ENCODE results near the gene TMEM35B.

The TMEM35B gene

GRCh38 chr1:34976384-34977209, 8.6 kb downstream of the TMEM35B start:
- Histone ChIP-seq H3K27ac (ENCODE audit: low read length) (no peak overlapping the region), H3K4me2 (ENCODE audit: insufficient read depth, low read length) (no peak overlapping the region), H3K4me1 (ENCODE audit: insufficient read depth, low read length) (no peaks in the 10 kb centered on the region), H2AFZ (ENCODE audit: low read depth, low read length) (no peak overlapping the region), H3K27me3 (ENCODE audit: insufficient read depth, low read length, poor library complexity) (no peaks in the 10 kb centered on the region), H4K20me1 (ENCODE audit: insufficient read depth, low read length) (no peaks in the 10 kb centered on the region), H3K36me3 (ENCODE audit: insufficient read depth, low read length) (peaks cover under 1% of the 10 kb centered on the region; the same call in 1 of the 2 replicates), H3K79me2 (ENCODE audit: insufficient read depth, low read length) (no peaks in the 10 kb centered on the region), H3K9me3 (ENCODE audit: insufficient read depth, low read length, severe bottlenecking) (no peaks in the 10 kb centered on the region), H3K9ac (ENCODE audit: low read depth, low read length) (no peak overlapping the region), H3K4me3 (ENCODE audit: low read depth in 1 of 2, low read length in 2 of 2) (no peak overlapping the region)
- no peak for DNase-seq
- no peak for TF ChIP-seq EZH2 (IDR thresholded peaks at IDR 0.05; ENCODE audit: borderline replicate concordance, low read depth, low read length, severe bottlenecking)
- no peak for TF ChIP-seq CTCF (IDR thresholded peaks at IDR 0.05; ENCODE audit: borderline replicate concordance, extremely low read depth, low read length, poor library complexity, severe bottlenecking)
- ATAC-seq (ENCODE audit: insufficient read depth, low read depth), result no peak

GRCh38 chr1:34975771-34976170, 9.4 kb downstream of the TMEM35B start:
- ATAC-seq (ENCODE audit: insufficient read depth, low read depth) (no peak), DNase-seq (no peak)
- Histone ChIP-seq H3K4me1 (ENCODE audit: insufficient read depth, low read length) (no peaks in the 10 kb centered on the region), H3K9me3 (ENCODE audit: insufficient read depth, low read length, severe bottlenecking) (no peaks in the 10 kb centered on the region), H3K79me2 (ENCODE audit: insufficient read depth, low read length) (no peaks in the 10 kb centered on the region), H3K36me3 (ENCODE audit: insufficient read depth, low read length) (no peaks in the 10 kb centered on the region), H2AFZ (ENCODE audit: low read depth, low read length) (no peak overlapping the region), H4K20me1 (ENCODE audit: insufficient read depth, low read length) (no peaks in the 10 kb centered on the region), H3K4me2 (ENCODE audit: insufficient read depth, low read length) (no peak overlapping the region), H3K27ac (ENCODE audit: low read length) (no peak overlapping the region), H3K9ac (ENCODE audit: low read depth, low read length) (no peak overlapping the region), H3K4me3 (ENCODE audit: low read depth in 1 of 2, low read length in 2 of 2) (no peak overlapping the region), H3K27me3 (ENCODE audit: insufficient read depth, low read length, poor library complexity) (no peaks in the 10 kb centered on the region)
- TF ChIP-seq EZH2 (IDR thresholded peaks at IDR 0.05; ENCODE audit: borderline replicate concordance, low read depth, low read length, severe bottlenecking) (no peak), CTCF (IDR thresholded peaks at IDR 0.05; ENCODE audit: borderline replicate concordance, extremely low read depth, low read length, poor library complexity, severe bottlenecking) (no peak)

- no peak overlapping the region for H3K9ac ChIP-seq (ENCODE audit: low read depth, low read length)
- H3K4me1 ChIP-seq (ENCODE audit: insufficient read depth, low read length), result no peaks in the 10 kb centered on the region
- H3K79me2 ChIP-seq (ENCODE audit: insufficient read depth, low read length), result no peaks in the 10 kb centered on the region
- H3K27ac ChIP-seq (ENCODE audit: low read length), result no peak overlapping the region
- no peak for ATAC-seq (ENCODE audit: insufficient read depth, low read depth)
- no peak for DNase-seq
- no peaks in the 10 kb centered on the region for H4K20me1 ChIP-seq (ENCODE audit: insufficient read depth, low read length)
- no peaks in the 10 kb centered on the region for H3K27me3 ChIP-seq (ENCODE audit: insufficient read depth, low read length, poor library complexity)
- H2AFZ ChIP-seq (ENCODE audit: low read depth, low read length), result no peak overlapping the region
- no peak overlapping the region for H3K4me2 ChIP-seq (ENCODE audit: insufficient read depth, low read length)
- H3K9me3 ChIP-seq (ENCODE audit: insufficient read depth, low read length, severe bottlenecking), result no peaks in the 10 kb centered on the region
- H3K36me3 ChIP-seq (ENCODE audit: insufficient read depth, low read length), result no peaks in the 10 kb centered on the region
- no peak for TF ChIP-seq CTCF (IDR thresholded peaks at IDR 0.05; ENCODE audit: borderline replicate concordance, extremely low read depth, low read length, poor library complexity, severe bottlenecking)
- no peak for TF ChIP-seq EZH2 (IDR thresholded peaks at IDR 0.05; ENCODE audit: borderline replicate concordance, low read depth, low read length, severe bottlenecking)
- no peak overlapping the region for H3K4me3 ChIP-seq (ENCODE audit: low read depth in 1 of 2, low read length in 2 of 2)
These were observed 9.8 kb downstream of the TMEM35B start for GRCh38 chr1:34975338-34975737.

All from DND-41 (cell line).